H9 (cell line): ENCODE data around the gene PRKCA. TPM values are rescaled to one million over a fixed set of nuclear protein-coding genes. Genes with fewer than 3 reads are reported as not detected.

Experiments
- DNase-seq: peaks from one replicate; pipeline ENCODE4 v3.0.0-alpha.2; 2017
- H2AFZ ChIP-seq: one replicate; pipeline ENCODE4 v1.6.1; 2013; ENCODE audit warnings: mild to moderate bottlenecking, low read length, control low read depth, moderate library complexity
- H2AK5ac ChIP-seq: 2 replicates; pipeline ENCODE4 v1.6.1; 2013; ENCODE audit warnings: low read length, control low read depth, mixed read lengths; ENCODE audit not compliant: insufficient read length
- H2BK120ac ChIP-seq: one replicate; pipeline ENCODE4 v1.6.1; 2013; ENCODE audit warnings: low read depth, mild to moderate bottlenecking, low read length, control low read depth, inconsistent platforms; ENCODE audit not compliant: poor library complexity, severe bottlenecking
- H2BK12ac ChIP-seq: 2 replicates; pipeline ENCODE4 v1.6.1; 2013; ENCODE audit warnings: low read length, control low read depth, mixed read lengths, low read depth; ENCODE audit not compliant: insufficient read length
- H2BK15ac ChIP-seq: 2 replicates; pipeline ENCODE4 v1.6.1; 2013; ENCODE audit warnings: low read depth, low read length, control low read depth
- H2BK20ac ChIP-seq: one replicate; pipeline ENCODE4 v1.6.1; 2013; ENCODE audit warnings: low read depth, mild to moderate bottlenecking, low read length, control low read depth, inconsistent platforms; ENCODE audit not compliant: poor library complexity, severe bottlenecking
- H2BK5ac ChIP-seq: 2 replicates; pipeline ENCODE4 v1.6.1; 2013; ENCODE audit warnings: low read length, control low read depth, mixed read lengths; ENCODE audit not compliant: insufficient read length
- H3K14ac ChIP-seq: 2 replicates; pipeline ENCODE4 v1.6.1; 2013; ENCODE audit warnings: low read length, control low read depth; ENCODE audit not compliant: insufficient read depth
- H3K18ac ChIP-seq: 2 replicates; pipeline ENCODE4 v1.6.1; 2013; ENCODE audit warnings: low read depth, mild to moderate bottlenecking, mixed read lengths, low read length, control low read depth; ENCODE audit not compliant: insufficient read length
- H3K23ac ChIP-seq: 2 replicates; pipeline ENCODE4 v1.6.1; 2013; ENCODE audit warnings: low read length, control low read depth, mixed read lengths, low read depth; ENCODE audit not compliant: insufficient read length
- H3K23me2 ChIP-seq: 2 replicates; pipeline ENCODE4 v1.6.1; 2013; ENCODE audit warnings: low read depth, mild to moderate bottlenecking, mixed read lengths, low read length, control low read depth; ENCODE audit not compliant: insufficient read length, poor library complexity, severe bottlenecking
- H3K27ac ChIP-seq: 2 replicates; pipeline ENCODE4 v1.5.1; 2013; ENCODE audit warnings: low read length, control low read depth, mixed read lengths, low read depth; ENCODE audit not compliant: insufficient read length
- H3K27me3 ChIP-seq: 2 replicates; pipeline ENCODE4 v1.6.1; 2013; ENCODE audit warnings: low read length, control low read depth, inconsistent platforms; ENCODE audit not compliant: insufficient read depth
- H3K4ac ChIP-seq: 2 replicates; pipeline ENCODE4 v1.6.1; 2013; ENCODE audit warnings: low read depth, mild to moderate bottlenecking, control low read depth, inconsistent platforms, low read length, moderate library complexity
- H3K4me1 ChIP-seq: 2 replicates; pipeline ENCODE4 v1.6.1; 2013; ENCODE audit warnings: low read length, control low read depth, inconsistent platforms; ENCODE audit not compliant: insufficient read depth
- H3K4me2 ChIP-seq: 2 replicates; pipeline ENCODE4 v1.6.1; 2013; ENCODE audit warnings: low read length, control low read depth, mixed read lengths; ENCODE audit not compliant: insufficient read length, insufficient read depth
- H3K56ac ChIP-seq: 2 replicates; pipeline ENCODE4 v1.6.1; 2013; ENCODE audit warnings: low read depth, mild to moderate bottlenecking, mixed read lengths, low read length, control low read depth; ENCODE audit not compliant: insufficient read length
- H3K79me1 ChIP-seq: 2 replicates; pipeline ENCODE4 v1.6.1; 2013; ENCODE audit warnings: low read depth, mild to moderate bottlenecking, moderate library complexity, low read length, control low read depth, inconsistent platforms; ENCODE audit not compliant: insufficient read depth, poor library complexity, severe bottlenecking
- H3K79me2 ChIP-seq: 2 replicates; pipeline ENCODE4 v1.6.1; 2013; ENCODE audit warnings: low read length, control low read depth, inconsistent platforms; ENCODE audit not compliant: insufficient read depth
- H3K9ac ChIP-seq: 2 replicates; pipeline ENCODE4 v1.6.1; 2013; ENCODE audit warnings: low read length, control low read depth, mixed read lengths; ENCODE audit not compliant: insufficient read length; ENCODE audit errors: extremely low read depth
- H3K9me3 ChIP-seq: one replicate; pipeline ENCODE4 v1.6.1; 2013; ENCODE audit warnings: low read depth, low read length, inconsistent platforms; ENCODE audit not compliant: control insufficient read depth
- H3T11ph ChIP-seq: one replicate; pipeline ENCODE4 v1.6.1; 2013; ENCODE audit warnings: mild to moderate bottlenecking, low read length, control low read depth, inconsistent platforms
- H4K20me1 ChIP-seq: one replicate; pipeline ENCODE4 v1.6.1; 2013; ENCODE audit not compliant: control insufficient read depth, insufficient read length, insufficient read depth
- H4K5ac ChIP-seq: 2 replicates; pipeline ENCODE4 v1.6.1; 2013; ENCODE audit warnings: low read depth, mild to moderate bottlenecking, mixed read lengths, low read length, control low read depth; ENCODE audit not compliant: insufficient read length
- H4K8ac ChIP-seq: replicated peaks from 2 replicates; pipeline ENCODE4 v1.6.1; 2013; ENCODE audit warnings: low read length, control low read depth, mixed read lengths, low read depth; ENCODE audit not compliant: insufficient read length
- H4K91ac ChIP-seq: 2 replicates; pipeline ENCODE4 v1.6.1; 2013; ENCODE audit warnings: low read depth, mild to moderate bottlenecking, moderate library complexity, mixed read lengths, low read length, control low read depth; ENCODE audit not compliant: insufficient read length
- H3K27ac Mint-ChIP-seq, 3 experiments: 2 replicates in 2 of 3; 3 replicates in 1 of 3; pipeline ENCODE4 v1.8.0; 2020 to 2021; ENCODE audit warnings: mixed read lengths in 3 of 3, mild to moderate bottlenecking in 1 of 3, moderate library complexity in 1 of 3
- H3K27me3 Mint-ChIP-seq: 2 replicates; pipeline ENCODE4 v1.8.0; 2021; ENCODE audit warnings: low read depth, mild to moderate bottlenecking, moderate library complexity, mixed read lengths
- H3K36me3 Mint-ChIP-seq, 3 experiments: 2 replicates in 2 of 3; 3 replicates in 1 of 3; pipeline ENCODE4 v1.8.0; 2020 to 2021; ENCODE audit warnings: low read depth in 3 of 3, mixed read lengths in 3 of 3; ENCODE audit not compliant: insufficient read depth in 1 of 3
- H3K4me1 Mint-ChIP-seq, 2 experiments: 2 replicates each; pipeline ENCODE4 v1.8.0; 2020; ENCODE audit warnings: mixed read lengths in 2 of 2
- H3K4me3 Mint-ChIP-seq, 2 experiments: 2 replicates in 1 of 2; 3 replicates in 1 of 2; pipeline ENCODE4 v1.8.0; 2020 to 2021; ENCODE audit warnings: mild to moderate bottlenecking in 2 of 2, mixed read lengths in 2 of 2, moderate library complexity in 1 of 2
- H3K9me3 Mint-ChIP-seq, 2 experiments: 2 replicates in 1 of 2; 3 replicates in 1 of 2; pipeline ENCODE4 v1.8.0; 2020; ENCODE audit warnings: mild to moderate bottlenecking in 2 of 2, mixed read lengths in 2 of 2, moderate library complexity in 1 of 2
- WGBS: extraction: QIAGEN DNeasy Blood & Tissue Kit; methylation state at CpG from one replicate; pipeline ENCODE4 v1.1.7; 2013; ENCODE audit warnings: missing lambda C conversion rate, low lambda C conversion rate, mixed read lengths; ENCODE audit not compliant: insufficient read length; ENCODE audit errors: extremely low coverage; 5-methylcytosine and 5-hydroxymethylcytosine counted together
- total RNA-seq: library from RNA; stranded (reverse); gene quantifications from 2 replicates; pipeline ENCODE4 v1.2.1, GENCODE V29; 2021
- TF ChIP-seq, protein P1 (sequence below): fragments of 200-600 bp; sonication (generic); conservative IDR thresholded peaks from 3 replicates; pipeline ENCODE4 v1.8.0; 2021; ENCODE audit warnings: antibody characterized with exemption, mild to moderate bottlenecking

Gene PRKCA
- total RNA-seq, 1 experiment from 2014 or later: 10.5 TPM

GRCh38 chr17:66715076-66715675 is 412.8 kb downstream of the PRKCA start:
- no peak overlapping the region for H3K23ac ChIP-seq
- no peak overlapping the region for H3K56ac ChIP-seq
- H3K36me3 Mint-ChIP-seq: no peaks in the 10 kb centered on the region; a peak in 1 of 7 replicates
- H4K8ac ChIP-seq: no peak overlapping the region
- H3K9me3 Mint-ChIP-seq: no peaks in the 10 kb centered on the region
- H3K27me3 Mint-ChIP-seq: peaks cover 2% of the 10 kb centered on the region; the same call in 1 of the 2 replicates
- H4K91ac ChIP-seq: no peak overlapping the region
- H3K27me3 ChIP-seq: no peaks in the 10 kb centered on the region
- no peak overlapping the region for H4K5ac ChIP-seq
- H3K79me1 ChIP-seq: no peaks in the 10 kb centered on the region
- H3K27ac Mint-ChIP-seq: peak overlapping the region; percentile 64 to 75 (median 68); a peak in 1 of 7 replicates
- no peaks in the 10 kb centered on the region for H3K23me2 ChIP-seq
- no peak overlapping the region for H2BK20ac ChIP-seq
- H3K4me1 ChIP-seq: peaks cover 7% of the 10 kb centered on the region
- H3K9ac ChIP-seq: no peak overlapping the region
- H3K79me2 ChIP-seq: no peaks in the 10 kb centered on the region
- TF ChIP-seq, protein P1, sequence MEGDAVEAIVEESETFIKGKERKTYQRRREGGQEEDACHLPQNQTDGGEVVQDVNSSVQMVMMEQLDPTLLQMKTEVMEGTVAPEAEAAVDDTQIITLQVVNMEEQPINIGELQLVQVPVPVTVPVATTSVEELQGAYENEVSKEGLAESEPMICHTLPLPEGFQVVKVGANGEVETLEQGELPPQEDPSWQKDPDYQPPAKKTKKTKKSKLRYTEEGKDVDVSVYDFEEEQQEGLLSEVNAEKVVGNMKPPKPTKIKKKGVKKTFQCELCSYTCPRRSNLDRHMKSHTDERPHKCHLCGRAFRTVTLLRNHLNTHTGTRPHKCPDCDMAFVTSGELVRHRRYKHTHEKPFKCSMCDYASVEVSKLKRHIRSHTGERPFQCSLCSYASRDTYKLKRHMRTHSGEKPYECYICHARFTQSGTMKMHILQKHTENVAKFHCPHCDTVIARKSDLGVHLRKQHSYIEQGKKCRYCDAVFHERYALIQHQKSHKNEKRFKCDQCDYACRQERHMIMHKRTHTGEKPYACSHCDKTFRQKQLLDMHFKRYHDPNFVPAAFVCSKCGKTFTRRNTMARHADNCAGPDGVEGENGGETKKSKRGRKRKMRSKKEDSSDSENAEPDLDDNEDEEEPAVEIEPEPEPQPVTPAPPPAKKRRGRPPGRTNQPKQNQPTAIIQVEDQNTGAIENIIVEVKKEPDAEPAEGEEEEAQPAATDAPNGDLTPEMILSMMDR: no peak
- H3K18ac ChIP-seq: no peak overlapping the region
- H3K9me3 ChIP-seq: no peaks in the 10 kb centered on the region
- no peak overlapping the region for H3K4me2 ChIP-seq
- H3K4me1 Mint-ChIP-seq: peaks cover 60 to 66% of the 10 kb centered on the region in 2 experiments
- no peak overlapping the region for H3T11ph ChIP-seq
- H3K4me3 Mint-ChIP-seq: no peak overlapping the region
- no peak overlapping the region for H2BK120ac ChIP-seq
- H2BK5ac ChIP-seq: no peak overlapping the region
- H3K4ac ChIP-seq: no peak overlapping the region
- H3K27ac ChIP-seq: no peak overlapping the region
- H2BK12ac ChIP-seq: no peak overlapping the region
- no peak overlapping the region for H2BK15ac ChIP-seq
- no peaks in the 10 kb centered on the region for H4K20me1 ChIP-seq
- no peak overlapping the region for H3K14ac ChIP-seq
- WGBS: no CpG with 5 or more reads among the region's 11 CpGs
- H2AFZ ChIP-seq: no peak overlapping the region
- peak; percentile 28 for DNase-seq
- H2AK5ac ChIP-seq: no peak overlapping the region
